WTC11 (cell line): ENCODE results near the gene GAPDHS.

Experiments used
- TEAD4 ChIP-seq: sonication (generic); formaldehyde crosslinking; IDR thresholded peaks from 2 replicates; pipeline ENCODE4 v1.8.0; 2022; ENCODE audit warnings: mild to moderate bottlenecking, missing genetic modification reagents
- ZNF423 ChIP-seq: fragments of 250-450 bp; sonication (Bioruptor Pico); IDR thresholded peaks from 2 replicates; pipeline ENCODE4 v2.1.2; 2022; ENCODE audit warnings: mild to moderate bottlenecking, moderate library complexity
- TF ChIP-seq, protein P1 (sequence below): fragments of 200-600 bp; IDR thresholded peaks from 2 replicates; pipeline ENCODE4 v1.8.0; 2022; ENCODE audit warnings: antibody characterized with exemption

DNA sequence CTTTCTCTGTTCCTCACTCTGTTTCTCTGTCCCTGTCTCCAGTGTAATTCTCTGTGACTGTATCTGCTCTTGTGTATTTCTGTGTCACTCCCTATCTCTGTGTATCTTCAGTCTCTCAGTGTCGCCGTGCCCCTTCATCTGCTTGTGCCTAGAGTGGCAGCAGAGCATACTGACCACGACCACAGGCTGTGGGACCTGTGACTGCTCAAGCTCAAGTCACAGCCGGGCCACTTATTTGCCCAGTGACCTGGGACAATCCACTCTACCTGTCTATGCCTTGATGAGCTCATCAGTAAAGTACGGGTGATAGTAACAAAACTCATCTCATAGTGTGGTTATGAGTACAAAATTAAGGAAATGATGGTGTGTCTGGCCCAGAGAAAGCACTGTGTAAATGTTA, 20.8 kb downstream of the GAPDHS start:
- TF ChIP-seq, protein P1, sequence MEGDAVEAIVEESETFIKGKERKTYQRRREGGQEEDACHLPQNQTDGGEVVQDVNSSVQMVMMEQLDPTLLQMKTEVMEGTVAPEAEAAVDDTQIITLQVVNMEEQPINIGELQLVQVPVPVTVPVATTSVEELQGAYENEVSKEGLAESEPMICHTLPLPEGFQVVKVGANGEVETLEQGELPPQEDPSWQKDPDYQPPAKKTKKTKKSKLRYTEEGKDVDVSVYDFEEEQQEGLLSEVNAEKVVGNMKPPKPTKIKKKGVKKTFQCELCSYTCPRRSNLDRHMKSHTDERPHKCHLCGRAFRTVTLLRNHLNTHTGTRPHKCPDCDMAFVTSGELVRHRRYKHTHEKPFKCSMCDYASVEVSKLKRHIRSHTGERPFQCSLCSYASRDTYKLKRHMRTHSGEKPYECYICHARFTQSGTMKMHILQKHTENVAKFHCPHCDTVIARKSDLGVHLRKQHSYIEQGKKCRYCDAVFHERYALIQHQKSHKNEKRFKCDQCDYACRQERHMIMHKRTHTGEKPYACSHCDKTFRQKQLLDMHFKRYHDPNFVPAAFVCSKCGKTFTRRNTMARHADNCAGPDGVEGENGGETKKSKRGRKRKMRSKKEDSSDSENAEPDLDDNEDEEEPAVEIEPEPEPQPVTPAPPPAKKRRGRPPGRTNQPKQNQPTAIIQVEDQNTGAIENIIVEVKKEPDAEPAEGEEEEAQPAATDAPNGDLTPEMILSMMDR = no peak
- TF ChIP-seq ZNF423 (CRISPR knock-in tag) (no peak), TEAD4 (no peak)
